SKM-1 treated with dmso at 0.1 percent for 144 hours (cell line): ENCODE results near the gene NHLRC1.

Experiments
- DNase-seq: peaks from one replicate; lab custom pipeline; 2025; ENCODE audit not compliant: unreplicated experiment; lab: John Stamatoyannopoulos, UW

Gene NHLRC1

GRCh38 chr6:18088419-18089296 lies 33.8 kb downstream of the NHLRC1 start:
- no peak for DNase-seq

GRCh38 chr6:18087396-18088165 lies 34.9 kb downstream of the NHLRC1 start:
- DNase-seq = no peak

- DNase-seq = no peak
Measured at GRCh38 chr6:18081025-18081668, 41.3 kb downstream of the NHLRC1 start.

- DNase-seq = no peak
Measured at GRCh38 chr6:18080544-18080943, 41.9 kb downstream of the NHLRC1 start.

- DNase-seq = no peak
Measured at GRCh38 chr6:18078866-18079265, 43.6 kb downstream of the NHLRC1 start.

- DNase-seq = no peak
Measured at GRCh38 chr6:18076231-18076630, 46.2 kb downstream of the NHLRC1 start.

- no peak for DNase-seq
Measured at GRCh38 chr6:18072841-18073240, 49.6 kb downstream of the NHLRC1 start.

DNA sequence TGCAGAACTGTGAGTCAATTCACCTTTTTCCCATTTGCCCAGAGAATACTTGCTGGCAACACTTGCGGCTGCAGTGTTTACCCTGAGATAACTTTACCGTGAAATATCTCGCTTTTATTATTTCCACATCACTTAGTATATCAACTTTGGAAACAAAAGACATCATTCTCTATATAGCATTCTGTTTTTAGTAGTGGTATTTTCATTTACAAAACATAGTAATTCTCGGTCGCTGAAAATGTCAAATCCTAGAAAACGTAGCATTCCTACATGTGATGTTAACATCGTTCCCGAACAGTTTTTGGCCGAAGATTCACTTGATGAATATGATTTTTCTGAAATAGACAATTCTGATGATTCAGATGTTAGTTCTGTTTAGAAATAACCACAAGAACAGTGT lies 52.0 kb downstream of the NHLRC1 start:
- no peak for DNase-seq
